ENCODE data around the gene ALKBH3.

DNA sequence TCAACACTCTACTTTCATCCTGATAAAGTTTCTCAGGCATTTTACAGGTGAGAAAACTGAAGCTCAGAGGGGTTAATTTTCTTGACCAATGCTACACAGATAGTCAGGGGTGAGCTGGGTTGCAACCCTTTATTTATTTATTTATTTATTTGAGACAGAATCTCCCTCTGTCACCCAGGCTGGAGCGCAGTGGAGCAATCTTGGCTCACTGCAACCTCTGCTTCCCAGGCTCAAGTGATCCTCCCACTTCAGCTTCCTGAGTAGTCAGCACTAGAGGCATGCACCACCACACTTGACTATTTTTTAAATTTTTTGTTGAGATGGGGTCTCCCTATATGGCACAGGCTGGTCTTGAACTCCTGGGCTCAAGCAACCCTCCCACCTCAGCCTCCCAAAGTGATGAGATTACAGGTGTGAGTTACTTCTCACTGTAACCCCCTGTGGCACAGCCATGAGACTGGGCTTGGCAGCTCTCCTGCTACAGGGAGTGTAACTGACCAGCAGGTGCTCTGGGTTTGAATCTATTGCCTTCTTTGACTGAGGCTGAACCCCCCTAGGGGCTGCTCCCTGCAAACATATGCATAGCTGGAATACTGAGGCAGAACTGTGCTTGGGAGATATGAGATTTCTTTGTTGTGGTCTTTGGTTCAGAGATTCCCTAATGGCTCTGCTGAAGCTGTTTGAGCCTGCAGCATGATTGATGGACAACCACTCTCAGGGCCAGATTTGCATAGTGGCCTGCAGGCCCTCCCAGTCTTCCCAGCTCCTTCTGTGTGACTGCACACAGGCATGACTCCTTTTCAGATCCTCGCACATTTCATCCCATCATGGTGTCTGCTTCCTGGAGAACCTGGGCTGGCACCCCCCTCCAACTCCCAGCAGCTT lies 68.0 kb downstream of the ALKBH3 start:
- no peak for TF ChIP-seq YY1 (IDR thresholded peaks at IDR 0.05; ENCODE audit: insufficient read depth, insufficient read length)
- no peak for TF ChIP-seq SUZ12 (IDR thresholded peaks at IDR 0.05; ENCODE audit: extremely low read depth, insufficient read depth, insufficient read length)
- no peak for TF ChIP-seq ZNF274 (IDR thresholded peaks at IDR 0.05; ENCODE audit: low read depth, low read length)

Measured in NT2/D1 (cell line).